HG03139 (cell line): ENCODE measurements around the gene AKR1D1.
"Not testable (repeated sequence)": the region's sequence is repeated elsewhere in the genome, so short reads cannot be mapped to it uniquely, and the experiment has no call there.

Source experiments
- ATAC-seq: cut with Tn5 transposase; IDR thresholded peaks from one replicate; pipeline ENCODE4 v1.9.1; 2021; ENCODE audit not compliant: unreplicated experiment

AKR1D1 gene, protein sequence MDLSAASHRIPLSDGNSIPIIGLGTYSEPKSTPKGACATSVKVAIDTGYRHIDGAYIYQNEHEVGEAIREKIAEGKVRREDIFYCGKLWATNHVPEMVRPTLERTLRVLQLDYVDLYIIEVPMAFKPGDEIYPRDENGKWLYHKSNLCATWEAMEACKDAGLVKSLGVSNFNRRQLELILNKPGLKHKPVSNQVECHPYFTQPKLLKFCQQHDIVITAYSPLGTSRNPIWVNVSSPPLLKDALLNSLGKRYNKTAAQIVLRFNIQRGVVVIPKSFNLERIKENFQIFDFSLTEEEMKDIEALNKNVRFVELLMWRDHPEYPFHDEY

DNA sequence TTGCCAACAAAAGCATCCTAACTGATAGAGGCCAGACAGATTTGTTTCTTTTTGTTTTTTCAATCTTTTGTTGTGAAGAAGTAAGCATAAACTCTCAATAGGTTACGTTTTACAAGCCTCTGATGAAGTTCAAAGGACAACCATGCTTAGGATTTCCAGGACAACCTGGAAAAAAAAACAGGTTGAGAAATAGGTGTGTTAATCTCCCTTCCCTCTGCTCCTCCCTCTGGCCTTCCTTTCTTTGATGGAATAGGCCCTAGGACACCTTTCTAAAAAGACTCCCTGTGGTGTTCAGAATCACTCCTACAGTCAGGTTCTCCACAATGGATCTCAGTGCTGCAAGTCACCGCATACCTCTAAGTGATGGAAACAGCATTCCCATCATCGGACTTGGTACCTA lies at the start of gene AKR1D1:
TSS of gene AKR1D1 (plus strand) at position 264 of the 400 bp plus-strand sequence. CDS start at position 324, 60 bp downstream.
- ATAC-seq: no peak

DNA sequence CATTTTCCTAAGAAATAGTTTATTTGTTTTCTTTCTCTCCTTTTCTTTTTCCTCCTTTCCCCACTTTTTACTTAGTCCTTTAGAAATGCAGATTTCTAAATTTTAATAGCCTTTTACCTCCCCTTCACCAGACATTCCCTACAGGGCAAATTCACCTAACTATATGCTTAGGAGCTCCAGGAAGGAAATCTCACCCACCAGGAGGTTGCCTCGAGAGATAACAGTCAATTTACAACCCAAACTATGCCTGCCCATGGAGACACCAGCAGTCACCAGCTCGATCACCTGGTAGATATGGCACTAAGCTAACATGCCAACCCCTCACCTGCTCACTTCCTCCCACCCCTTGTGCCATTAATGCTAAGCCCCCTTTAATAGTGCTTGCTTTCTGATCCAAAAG lies 49.2 kb upstream of the AKR1D1 start:
- ATAC-seq: no peak

DNA sequence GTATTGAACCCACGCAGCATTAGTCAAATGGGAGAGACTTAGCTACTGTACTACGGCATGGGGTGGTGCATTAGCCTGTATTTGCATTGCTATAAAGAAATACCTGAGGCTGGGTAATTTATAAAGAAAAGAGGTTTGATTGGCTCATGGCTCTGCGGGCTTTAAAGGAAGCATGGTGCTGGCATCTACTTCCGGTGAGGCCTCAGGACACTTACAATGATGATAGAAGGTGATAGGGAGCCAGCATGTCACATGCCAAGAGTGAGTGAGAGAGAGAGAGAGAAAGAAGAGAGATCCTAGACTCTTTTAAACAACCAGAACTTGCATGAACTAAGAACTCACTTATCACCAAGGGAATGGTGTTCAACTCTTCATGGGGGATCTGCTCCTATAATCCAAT lies 47.1 kb upstream of the AKR1D1 start:
- ATAC-seq: no peak

DNA sequence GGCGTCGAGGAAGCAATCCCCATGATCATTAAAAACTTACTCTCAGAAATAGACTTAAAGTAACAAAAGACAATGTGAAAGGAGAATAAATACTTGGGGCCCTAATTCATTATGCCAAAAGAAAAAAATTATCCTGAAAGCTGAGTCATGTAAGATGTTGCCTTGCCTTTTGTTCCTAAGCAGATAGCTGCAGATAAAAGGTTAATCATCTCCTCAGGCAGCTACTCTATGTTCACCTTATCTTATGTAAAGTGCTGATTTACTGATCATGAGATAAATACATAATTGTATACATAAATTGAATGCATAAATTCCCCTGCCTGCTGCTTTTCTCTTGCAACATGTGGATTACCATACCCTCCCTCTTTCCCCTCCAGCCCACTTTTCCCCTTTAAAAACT lies 46.3 kb upstream of the AKR1D1 start:
- ATAC-seq: no peak

DNA sequence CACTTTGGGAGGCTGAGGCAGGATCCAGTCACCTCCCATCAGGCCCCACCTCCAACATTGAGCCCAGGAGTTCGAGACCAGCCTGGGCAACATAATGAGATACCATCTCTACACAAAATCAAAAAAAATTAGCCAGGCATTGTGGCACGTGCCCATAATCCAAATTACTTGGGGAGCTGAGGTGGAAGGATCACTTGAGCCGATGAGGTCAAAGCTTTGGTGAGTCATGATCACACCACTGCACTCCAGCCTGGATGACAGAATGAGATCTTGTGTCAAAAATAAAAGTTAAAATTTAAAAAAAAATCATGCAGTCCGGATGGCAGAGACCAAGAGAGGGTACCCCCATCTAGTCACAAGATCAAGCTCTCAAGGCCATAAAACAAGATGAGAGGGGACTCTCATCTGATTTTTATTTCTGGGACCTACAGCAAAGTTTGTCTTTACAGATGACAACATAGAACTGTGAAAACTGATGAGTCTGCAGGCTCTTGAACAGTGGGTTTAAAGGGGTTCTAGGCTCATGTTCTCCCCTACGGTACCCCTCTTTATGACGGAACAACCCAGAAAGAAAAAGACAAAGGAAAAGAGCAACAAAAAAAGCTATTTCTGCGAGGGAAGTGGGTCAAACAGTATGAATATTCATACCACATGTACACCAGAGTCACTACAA lies 45.4 kb upstream of the AKR1D1 start:
- ATAC-seq: no peak

DNA sequence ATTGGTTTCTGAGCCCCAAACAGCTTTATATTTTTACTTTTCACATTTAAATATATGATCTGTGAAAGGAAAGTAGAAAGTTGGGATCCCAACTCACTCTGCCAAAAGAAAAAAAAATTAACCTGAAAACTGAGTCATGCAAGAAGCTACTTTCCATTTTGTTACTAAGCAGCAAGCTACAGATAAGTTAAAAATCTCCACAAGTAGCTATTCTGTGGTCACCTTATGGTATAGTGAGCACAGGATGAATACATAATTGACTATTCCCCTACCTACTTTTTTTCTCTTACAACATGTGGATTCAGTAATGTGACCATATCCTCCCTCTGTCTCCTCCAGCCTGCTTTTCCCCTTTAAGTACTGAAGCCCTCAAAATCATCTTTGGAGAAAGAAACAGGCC lies 44.1 kb upstream of the AKR1D1 start:
- peak; percentile 62 for ATAC-seq

DNA sequence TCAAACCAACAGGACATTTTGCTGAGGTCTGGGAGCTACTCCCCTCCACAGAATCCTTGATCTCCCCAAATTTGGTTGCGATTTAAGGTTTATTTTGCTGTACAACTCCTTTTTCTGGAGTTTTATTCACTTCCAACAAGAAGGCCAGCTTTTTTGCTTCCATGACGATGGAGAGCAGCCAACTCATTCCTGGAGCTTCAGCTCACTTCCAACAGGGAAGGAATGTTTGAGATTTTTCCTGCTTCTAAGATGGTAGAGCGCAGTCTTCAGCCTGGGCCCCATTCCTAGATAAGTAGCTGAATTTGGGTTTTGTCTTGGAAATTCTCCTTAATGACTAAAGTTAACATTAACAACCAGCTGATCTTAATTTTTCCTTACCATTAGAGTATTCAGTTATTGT lies 43.5 kb upstream of the AKR1D1 start:
- no peak for ATAC-seq

DNA sequence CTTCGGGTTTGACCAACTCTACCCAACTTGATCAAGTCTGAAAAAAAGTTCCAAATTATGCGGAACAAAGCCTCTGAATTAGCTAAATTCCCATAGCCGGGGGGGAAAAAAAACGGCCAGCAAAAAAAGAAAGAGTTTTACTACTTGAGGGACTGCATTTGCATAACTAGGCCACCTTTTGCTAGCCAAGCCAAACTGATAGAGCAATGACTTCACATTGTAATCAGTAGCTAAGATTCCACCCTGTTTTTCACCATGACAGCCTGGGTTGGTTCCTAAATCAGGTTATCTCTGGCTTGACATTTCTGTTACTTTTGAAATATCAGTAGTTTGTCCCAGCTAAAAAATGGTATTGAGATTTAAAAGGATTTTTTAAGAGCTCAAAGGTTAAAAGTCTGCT lies 43.0 kb upstream of the AKR1D1 start:
- ATAC-seq: no peak

DNA sequence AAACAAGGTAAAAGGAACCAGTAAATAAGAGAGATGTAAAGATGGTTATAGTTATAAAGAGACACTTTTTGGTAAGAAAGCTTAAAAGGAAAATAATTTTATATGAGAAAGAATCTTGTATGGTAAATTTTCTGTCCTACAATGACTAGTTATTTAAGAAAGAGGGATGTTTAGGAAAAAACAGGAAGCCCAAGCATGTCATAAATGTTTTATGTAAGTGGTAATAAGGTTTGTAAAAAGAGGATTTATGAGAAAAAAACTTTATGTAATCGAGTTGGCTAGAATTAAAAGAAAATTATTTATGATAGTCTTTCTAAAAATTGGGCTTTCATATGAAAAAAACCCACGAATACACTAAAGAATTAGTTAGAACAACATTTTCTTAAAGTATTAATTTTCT lies 40.1 kb upstream of the AKR1D1 start:
- no peak for ATAC-seq

DNA sequence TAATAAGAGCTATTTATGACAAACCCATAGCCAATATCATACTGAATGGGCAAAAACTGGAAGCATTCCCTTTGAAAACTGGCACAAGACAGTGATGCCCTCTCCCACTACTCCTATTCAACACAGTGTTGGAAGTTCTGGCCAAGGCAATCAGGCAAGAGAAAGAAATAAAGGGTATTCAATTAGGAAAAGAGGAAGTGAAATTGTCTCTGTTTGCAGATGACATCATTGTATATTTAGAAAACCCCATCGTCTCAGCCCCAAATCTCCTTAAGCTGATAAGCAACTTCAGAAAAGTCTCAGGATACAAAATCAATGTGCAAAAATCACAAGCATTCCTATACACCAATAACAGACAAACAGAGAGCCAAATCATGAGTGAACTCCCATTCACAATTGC lies 36.2 kb upstream of the AKR1D1 start:
- not testable (repeated sequence) for ATAC-seq

DNA sequence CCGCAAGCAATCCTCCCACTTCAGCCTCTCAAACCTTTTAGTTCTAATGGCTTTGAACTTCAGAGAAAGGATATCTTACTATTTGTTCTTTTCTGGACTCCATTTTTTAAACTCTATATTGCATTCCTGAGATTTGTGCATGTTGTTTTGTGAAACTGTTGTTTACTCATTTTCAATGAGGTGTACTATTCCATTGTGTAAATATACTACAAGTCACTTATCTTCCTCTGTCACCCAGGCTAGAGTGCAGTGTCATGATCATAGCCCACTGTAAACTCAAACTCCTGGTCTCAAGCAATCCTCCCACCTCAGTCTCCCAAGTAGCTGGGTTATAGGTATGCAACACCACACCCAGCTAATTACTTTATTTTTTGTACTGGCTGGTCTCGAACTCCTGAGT lies 31.4 kb upstream of the AKR1D1 start:
- no peak for ATAC-seq

DNA sequence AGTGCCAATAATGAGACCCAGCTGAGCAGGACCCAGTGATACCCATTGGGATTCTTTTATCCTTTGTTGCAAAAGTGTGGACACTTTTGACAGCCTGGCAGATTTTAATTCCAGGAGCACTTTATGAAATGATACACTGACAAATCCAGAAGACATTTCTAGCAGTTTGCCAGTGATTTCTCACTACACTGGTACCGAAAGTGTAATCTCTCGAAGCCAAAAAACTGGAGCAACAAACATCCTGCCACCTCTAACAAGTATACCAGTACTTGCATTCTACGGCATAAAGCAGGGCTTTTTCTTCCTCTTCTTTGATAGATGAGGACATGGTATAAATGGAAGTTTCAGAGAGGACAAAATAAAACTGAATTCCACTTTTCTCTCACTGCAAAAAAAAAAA lies 28.4 kb upstream of the AKR1D1 start:
- no peak for ATAC-seq

DNA sequence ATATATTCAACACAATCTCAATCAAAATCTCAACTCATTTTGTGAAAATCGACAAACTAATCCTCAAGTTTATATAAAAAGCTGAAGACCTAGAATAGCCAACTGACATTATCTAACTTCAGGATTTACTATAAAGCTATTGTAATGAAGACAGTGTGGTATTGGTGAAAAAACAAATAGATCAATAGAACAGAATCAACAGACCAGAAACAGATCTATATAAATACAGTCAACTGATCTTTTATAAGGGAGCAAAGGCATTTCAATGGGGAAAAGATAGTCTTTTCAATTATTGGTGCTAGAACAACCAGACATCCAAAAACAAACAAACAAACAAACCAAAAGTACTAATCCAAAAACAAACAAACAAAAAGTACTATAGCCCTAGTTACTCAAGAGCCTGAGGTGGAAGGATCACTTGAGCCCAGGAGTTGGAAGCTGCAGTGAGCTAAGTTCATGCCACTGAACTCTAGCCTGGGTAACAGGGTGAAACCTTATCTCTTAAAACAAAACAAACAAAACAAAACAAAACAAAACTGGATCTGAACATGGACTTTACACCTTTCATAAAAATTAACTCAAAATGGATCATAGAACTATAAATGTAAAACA lies 26.6 kb upstream of the AKR1D1 start:
- ATAC-seq: no peak

DNA sequence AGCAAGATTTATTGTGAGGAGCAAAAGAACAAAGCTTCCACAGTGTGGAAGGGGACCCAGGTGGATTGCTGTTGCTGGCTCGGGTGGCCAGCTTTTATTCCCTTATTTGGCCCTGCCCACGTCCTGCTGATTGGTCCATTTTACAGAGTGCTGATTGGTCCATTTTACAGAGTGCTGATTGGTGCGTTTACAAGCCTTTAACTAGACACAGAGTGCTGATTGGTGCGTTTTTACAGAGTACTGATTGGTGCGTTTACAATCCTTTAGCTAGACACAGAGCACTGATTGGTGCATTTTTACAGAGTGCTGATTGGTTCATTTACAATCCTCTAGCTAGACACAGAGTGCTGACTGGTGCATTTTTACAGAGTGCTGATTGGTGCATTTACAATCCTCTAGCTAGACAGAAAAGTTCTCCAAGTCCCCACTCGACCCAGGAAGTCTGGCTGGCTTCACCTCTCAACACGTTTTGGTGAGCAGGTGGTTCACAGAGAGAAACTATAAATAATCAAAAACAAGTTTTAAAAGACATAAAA lies 24.5 kb upstream of the AKR1D1 start:
- ATAC-seq: not testable (repeated sequence)

DNA sequence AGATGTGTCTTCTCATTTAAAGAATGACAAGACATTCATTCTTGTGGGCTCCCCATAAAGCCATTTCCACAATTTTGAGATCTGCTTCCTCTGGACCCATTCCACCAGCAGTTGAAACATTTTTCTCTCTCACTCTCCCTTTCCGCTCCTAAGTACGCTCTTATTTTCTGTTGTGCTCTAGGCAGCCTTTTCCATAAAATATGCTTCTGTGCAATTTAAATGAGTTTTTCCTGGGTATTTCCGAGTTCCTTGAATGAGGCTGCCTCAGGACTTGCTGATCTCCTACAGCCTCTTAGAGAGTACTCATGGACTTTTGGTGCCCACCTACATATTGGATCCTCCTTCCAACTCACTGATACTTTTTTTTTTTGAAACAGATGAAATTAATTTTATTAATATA lies 23.6 kb upstream of the AKR1D1 start:
- no peak for ATAC-seq

DNA sequence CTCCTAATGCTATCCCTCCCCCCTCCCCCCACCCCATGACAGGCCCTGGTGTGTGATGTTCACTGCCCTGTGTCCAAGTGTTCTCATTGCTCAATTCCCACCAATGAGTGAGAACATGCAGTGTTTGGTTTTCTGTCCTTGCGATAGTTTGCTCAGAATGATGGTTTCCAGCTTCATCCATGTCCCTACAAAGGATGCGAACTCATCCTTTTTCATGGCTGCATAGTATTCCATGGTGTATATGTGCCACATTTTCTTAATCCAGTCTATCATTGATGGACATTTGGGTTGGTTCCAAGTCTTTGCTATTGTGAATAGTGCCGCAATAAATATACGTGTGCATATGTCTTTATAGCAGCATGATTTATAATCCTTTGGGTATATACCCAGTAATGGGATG lies 20.6 kb upstream of the AKR1D1 start:
- not testable (repeated sequence) for ATAC-seq

DNA sequence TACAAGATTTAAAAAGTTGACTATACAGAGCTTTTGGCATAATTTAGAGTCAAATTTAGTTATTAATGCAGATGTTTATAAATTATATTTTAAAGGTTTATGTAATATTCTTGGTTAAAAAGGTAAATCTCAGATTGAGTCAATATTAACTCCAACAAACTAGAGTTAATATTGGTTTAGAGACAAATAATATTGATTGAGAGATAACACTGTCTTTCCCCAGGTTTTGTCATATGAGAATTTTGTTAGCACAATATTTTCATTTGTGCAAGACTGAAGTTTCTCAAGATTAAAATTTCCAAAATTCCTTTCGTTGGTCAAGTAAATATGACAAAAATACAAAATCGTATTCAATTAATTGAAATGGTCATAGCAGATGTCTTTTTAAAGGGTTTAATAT lies 12.9 kb upstream of the AKR1D1 start:
- ATAC-seq: no peak

DNA sequence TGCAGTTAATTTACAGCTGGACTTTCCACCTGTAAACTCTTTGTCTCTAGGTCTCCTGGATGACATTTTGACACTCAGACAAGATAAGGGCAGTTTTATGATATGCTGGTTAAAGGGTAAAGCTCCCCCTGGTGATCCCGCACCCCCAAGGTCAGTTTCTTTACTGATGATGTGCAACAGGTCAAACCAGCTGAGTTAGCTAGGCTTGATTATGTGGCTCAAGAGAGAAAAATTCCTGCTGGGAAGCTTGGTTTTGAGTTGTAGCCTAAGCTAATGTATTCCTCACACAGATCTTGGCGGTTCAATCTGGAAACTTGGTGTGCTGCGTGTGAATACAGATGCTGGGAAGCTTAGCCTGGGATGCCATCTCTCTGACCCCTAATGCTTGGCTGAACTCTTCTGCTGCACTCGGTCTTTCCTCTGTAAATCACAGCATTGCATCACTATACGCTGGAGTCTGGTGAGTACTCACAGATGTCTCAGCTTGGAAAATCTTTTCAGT lies 11.4 kb upstream of the AKR1D1 start:
- no peak for ATAC-seq

DNA sequence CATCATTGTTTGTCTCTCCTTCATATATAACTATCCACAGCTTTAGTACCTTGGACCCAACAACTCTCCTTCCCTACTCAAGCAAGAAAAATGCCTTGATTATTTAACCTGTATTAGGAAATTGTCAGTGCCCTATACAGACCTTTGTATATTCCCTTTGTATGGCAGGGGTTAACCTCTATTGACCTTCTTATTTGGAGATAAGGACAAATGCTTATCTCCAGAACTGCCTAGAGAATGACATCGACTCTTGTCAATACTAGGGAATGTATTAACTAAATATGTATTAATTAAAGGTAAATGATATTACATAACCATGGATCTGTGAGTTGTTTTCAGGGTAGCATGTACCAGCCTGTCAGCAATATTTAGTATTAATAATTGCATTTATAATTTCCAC lies 10.4 kb upstream of the AKR1D1 start:
- no peak for ATAC-seq

DNA sequence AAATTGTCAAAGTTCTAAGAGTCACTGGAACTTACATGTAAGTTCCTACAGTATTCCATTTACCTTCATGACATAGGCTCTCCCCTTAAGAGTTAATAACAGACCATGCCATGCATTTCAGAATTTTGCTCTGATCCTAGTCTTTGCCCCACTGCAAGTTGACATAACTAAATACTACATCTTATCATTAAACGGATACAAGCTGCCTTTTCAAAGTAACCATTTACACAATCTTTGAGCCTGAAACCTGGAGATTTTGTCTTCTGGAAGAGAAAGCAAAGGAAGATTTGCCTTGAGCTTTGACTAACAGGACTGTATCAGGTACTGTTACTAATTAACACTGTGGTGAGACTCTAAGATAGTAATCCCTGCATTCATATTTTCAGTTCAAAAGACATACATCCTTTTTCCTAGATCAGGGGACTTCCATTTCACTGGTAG lies 9.3 kb upstream of the AKR1D1 start:
- ATAC-seq: no peak

DNA sequence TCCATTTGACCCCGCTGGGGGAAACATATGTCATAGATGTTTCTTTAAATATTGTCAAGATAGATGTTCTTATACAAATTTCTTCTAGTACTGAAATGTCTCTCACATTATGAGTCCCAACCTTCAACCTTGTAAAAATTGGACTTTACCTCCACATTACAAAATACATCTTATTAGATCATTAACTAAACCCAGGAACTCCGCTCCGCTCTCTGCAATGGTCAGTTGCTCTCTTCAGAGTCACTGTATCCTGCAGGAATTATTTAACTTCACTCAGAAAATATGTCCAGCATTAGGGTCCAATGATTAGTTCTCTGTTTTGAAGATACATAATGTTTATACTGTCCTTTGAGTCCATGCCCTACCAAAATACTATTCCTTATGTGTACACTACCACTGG lies 8.5 kb upstream of the AKR1D1 start:
- ATAC-seq: no peak

DNA sequence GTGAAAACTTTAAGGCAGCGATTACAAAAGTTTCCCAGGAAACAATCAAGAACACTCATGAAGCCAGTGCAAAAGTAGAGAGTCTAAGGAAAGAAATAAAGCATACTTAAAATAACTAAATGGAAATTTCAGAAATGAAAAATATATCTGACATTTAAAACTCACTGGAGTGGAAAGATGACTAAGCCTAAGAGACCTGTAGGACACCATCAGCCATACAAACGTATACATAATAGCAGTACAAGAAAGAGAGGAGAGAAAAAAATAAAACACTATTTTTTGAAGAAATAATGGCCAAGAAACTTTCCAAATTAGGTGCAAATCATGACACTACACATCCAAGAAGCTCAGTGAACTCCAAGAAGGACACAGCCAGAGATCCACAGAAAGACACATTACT lies 5.4 kb upstream of the AKR1D1 start:
- ATAC-seq: no peak
